ENCODE measurements around the gene LRP11.

Gene LRP11

GRCh38 chr6:149901444-149902140 lies 37.4 kb upstream of the LRP11 start:
- TF ChIP-seq CTCF (IDR thresholded peaks at IDR 0.05; ENCODE audit: low read depth, low read length) = no peak
- no peak overlapping the region for H3K4me3 ChIP-seq (ENCODE audit: low read depth, low read length)
- DNase-seq (ENCODE audit: low read depth, low spot score) = no peak
- in situ Hi-C loops (cut with HindIII; ENCODE audit: low sequenced_read_pairs) = no loop called here

- no peak overlapping the region for H3K4me3 ChIP-seq (ENCODE audit: low read depth, low read length)
- no peak for DNase-seq (ENCODE audit: low read depth, low spot score)
- in situ Hi-C loops (cut with HindIII; ENCODE audit: low sequenced_read_pairs) = no loop called here
- TF ChIP-seq CTCF (IDR thresholded peaks at IDR 0.05; ENCODE audit: low read depth, low read length) = no peak
Observed at GRCh38 chr6:149900620-149901443, 36.7 kb upstream of the LRP11 start.

GRCh38 chr6:149899926-149900619 lies 35.9 kb upstream of the LRP11 start:
- no peak for TF ChIP-seq CTCF (IDR thresholded peaks at IDR 0.05; ENCODE audit: low read depth, low read length)
- H3K4me3 ChIP-seq (ENCODE audit: low read depth, low read length) = no peak overlapping the region
- DNase-seq (ENCODE audit: low read depth, low spot score) = no peak
- in situ Hi-C loops (cut with HindIII; ENCODE audit: low sequenced_read_pairs) = no loop called here

GRCh38 chr6:149899486-149899885 lies 35.3 kb upstream of the LRP11 start:
- no peak for DNase-seq (ENCODE audit: low read depth, low spot score)
- TF ChIP-seq CTCF (IDR thresholded peaks at IDR 0.05; ENCODE audit: low read depth, low read length) = no peak
- in situ Hi-C loops (cut with HindIII; ENCODE audit: low sequenced_read_pairs) = no loop called here
- no peak overlapping the region for H3K4me3 ChIP-seq (ENCODE audit: low read depth, low read length)

GRCh38 chr6:149898966-149899365 lies 34.8 kb upstream of the LRP11 start:
- in situ Hi-C loops (cut with HindIII; ENCODE audit: low sequenced_read_pairs) = no loop called here
- no peak overlapping the region for H3K4me3 ChIP-seq (ENCODE audit: low read depth, low read length)
- TF ChIP-seq CTCF (IDR thresholded peaks at IDR 0.05; ENCODE audit: low read depth, low read length) = no peak
- no peak for DNase-seq (ENCODE audit: low read depth, low spot score)

GRCh38 chr6:149897855-149898744 lies 33.9 kb upstream of the LRP11 start, which contains the start of gene RAET1E:
Gene RAET1E, minus strand, starts transcription at chr6:149898113. Its CDS starts 7,212 bp downstream, at chr6:149890901.
- in situ Hi-C loops (cut with HindIII; ENCODE audit: low sequenced_read_pairs) = no loop called here
- DNase-seq (ENCODE audit: low read depth, low spot score) = no peak
- peak; percentile 10 for TF ChIP-seq CTCF (IDR thresholded peaks at IDR 0.05; ENCODE audit: low read depth, low read length)
- H3K4me3 ChIP-seq (ENCODE audit: low read depth, low read length) = no peak within 1 kb of the TSS
